Renal pelvis (tissue), 4 donors: Measurements from ENCODE around the gene ZDHHC22. TPM values are rescaled to one million over a fixed set of nuclear protein-coding genes. Genes with fewer than 3 reads are reported as not detected.

Experiments used
- DNase-seq: peaks from one replicate; pipeline ENCODE4 v3.0.0-alpha.2; 2013
- polyA plus RNA-seq, 3 donors: library from polyadenylated mRNA; unstranded; fragments of 120-200 nt; gene quantifications; one replicate each; pipeline ENCODE4 v1.2.1, GENCODE V29; 2013; ENCODE audit not compliant: insufficient read length in 3 of 3

ZDHHC22 gene
- polyA plus RNA-seq, 3 donors = 0.19 to 0.64 (median 0.58) TPM

DNA sequence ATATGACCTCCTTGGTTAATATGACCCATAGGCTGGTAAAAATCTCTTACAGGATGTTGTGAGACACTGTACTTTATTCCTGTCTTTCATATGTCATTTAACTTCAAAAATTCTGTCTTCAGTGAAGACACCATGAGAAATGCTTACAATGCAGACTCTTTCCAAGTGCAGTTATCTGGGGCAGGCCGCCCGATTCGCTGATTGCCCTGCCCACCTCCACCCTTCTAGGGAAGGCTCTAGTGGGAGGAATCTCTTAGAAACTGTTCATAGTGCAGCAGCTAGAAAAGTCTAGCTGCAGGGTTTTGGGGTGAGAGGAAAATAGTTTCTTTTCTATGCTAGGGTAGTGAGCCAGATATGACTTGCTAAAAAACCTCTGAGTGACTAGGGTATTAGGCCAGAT, 58.5 kb downstream of the ZDHHC22 start:
- DNase-seq = no peak

DNA sequence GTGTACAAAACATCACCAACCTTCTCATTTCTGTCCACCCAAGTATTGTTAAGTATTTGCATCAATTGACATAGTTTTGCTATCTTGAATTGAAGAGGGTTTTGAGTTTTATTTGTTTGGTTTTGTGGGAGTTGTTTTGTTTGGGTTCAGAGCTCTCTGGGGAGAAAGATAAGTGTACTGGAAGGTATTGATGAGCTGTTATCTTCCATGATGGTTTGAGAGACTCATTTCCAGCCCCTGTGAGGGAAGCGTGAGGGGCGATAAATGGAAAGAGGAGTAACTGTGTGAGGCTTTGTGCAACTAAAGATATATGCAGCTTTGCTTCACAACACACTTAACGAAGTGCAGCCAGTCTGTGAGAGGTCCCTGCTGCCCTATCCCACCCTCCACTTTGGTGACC, 59.2 kb downstream of the ZDHHC22 start:
- DNase-seq = no peak

Other genes starting within 250 kb of the ZDHHC22 start
- 10 to 100 TPM; 43.2 to 62.1 (median 50.6) TPM for gene IRF2BPL, start 113.1 kb downstream of the ZDHHC22 start, polyA plus RNA-seq
- 10 to 100 TPM; 19.6 to 26.7 (median 24.5) TPM for gene CIPC, start 43.5 kb downstream of the ZDHHC22 start, polyA plus RNA-seq
- gene TMEM63C, start 40.0 kb upstream of the ZDHHC22 start, polyA plus RNA-seq = 1 to 10 TPM; 2.2 to 2.6 (median 2.4) TPM
- not detected for gene NGB, start 129.4 kb upstream of the ZDHHC22 start, polyA plus RNA-seq
- 10 to 100 TPM; 36.6 to 54.2 (median 44.1) TPM for gene POMT2, start 179.1 kb upstream of the ZDHHC22 start, polyA plus RNA-seq
- 10 to 100 TPM; 31.8 to 33.6 (median 33.5) TPM for gene GSTZ1, start 179.2 kb upstream of the ZDHHC22 start, polyA plus RNA-seq
- 10 to 100 TPM; 18.1 to 25.4 (median 24.5) TPM for gene TMED8, start 235.3 kb upstream of the ZDHHC22 start, polyA plus RNA-seq
- 10 to 100 TPM in 1 of 3 donors, 1 to 10 TPM in 2; 8.0 to 10.8 (median 8.3) TPM for gene SAMD15, start 235.6 kb upstream of the ZDHHC22 start, polyA plus RNA-seq